ENCODE results near the gene RELL2. TPM values are rescaled to one million over a fixed set of nuclear protein-coding genes. Genes with fewer than 3 reads are reported as not detected.

RELL2 gene
- total and polyA plus RNA-seq, 2 experiments from 2014 or later = 1.8 to 2.3 TPM

- no peaks in the 10 kb centered on the region for H3K9me3 ChIP-seq (ENCODE audit: low read depth)
- H3K27ac ChIP-seq = no peak overlapping the region
- H3K4me3 ChIP-seq = no peak overlapping the region
- DNase-seq (ENCODE audit: low read depth in 1 of 2, low spot score in 1 of 2) = no peak
- H3K36me3 ChIP-seq = peaks cover 42% of the 10 kb centered on the region
- no peaks in the 10 kb centered on the region for H3K27me3 ChIP-seq
- no peaks in the 10 kb centered on the region for H3K4me1 ChIP-seq (ENCODE audit: low read depth)
- TF ChIP-seq CTCF (IDR thresholded peaks at IDR 0.05; ENCODE audit: low read depth, low read length) = no peak
These were observed 13.2 kb upstream of the RELL2 start for GRCh38 chr5:141623611-141624010.

GRCh38 chr5:141628175-141628788 is 8.5 kb upstream of the RELL2 start:
- Histone ChIP-seq H3K9me3 (ENCODE audit: low read depth) (no peaks in the 10 kb centered on the region), H3K4me3 (no peak overlapping the region), H3K4me1 (ENCODE audit: low read depth) (no peaks in the 10 kb centered on the region), H3K27ac (no peak overlapping the region), H3K36me3 (peaks cover 37% of the 10 kb centered on the region), H3K27me3 (no peaks in the 10 kb centered on the region)
- no peak for DNase-seq (ENCODE audit: low read depth in 1 of 2, low spot score in 1 of 2)
- TF ChIP-seq CTCF (IDR thresholded peaks at IDR 0.05; ENCODE audit: low read depth, low read length) = no peak

- TF ChIP-seq CTCF (IDR thresholded peaks at IDR 0.05; ENCODE audit: low read depth, low read length) = no peak
- no peaks in the 10 kb centered on the region for H3K27me3 ChIP-seq
- no peak overlapping the region for H3K27ac ChIP-seq
- H3K4me1 ChIP-seq (ENCODE audit: low read depth) = no peaks in the 10 kb centered on the region
- no peak for DNase-seq (ENCODE audit: low read depth in 1 of 2, low spot score in 1 of 2)
- H3K4me3 ChIP-seq = no peak overlapping the region
- H3K36me3 ChIP-seq = peaks cover 23% of the 10 kb centered on the region
- H3K9me3 ChIP-seq (ENCODE audit: low read depth) = no peaks in the 10 kb centered on the region
These were observed 6.1 kb upstream of the RELL2 start for GRCh38 chr5:141630570-141631140.

GRCh38 chr5:141632650-141633049 is 4.1 kb upstream of the RELL2 start:
- no peaks in the 10 kb centered on the region for H3K9me3 ChIP-seq (ENCODE audit: low read depth)
- peaks cover 7% of the 10 kb centered on the region for H3K27me3 ChIP-seq
- H3K27ac ChIP-seq = no peak overlapping the region
- peaks cover 11% of the 10 kb centered on the region for H3K36me3 ChIP-seq
- no peak overlapping the region for H3K4me3 ChIP-seq
- no peaks in the 10 kb centered on the region for H3K4me1 ChIP-seq (ENCODE audit: low read depth)
- TF ChIP-seq CTCF (IDR thresholded peaks at IDR 0.05; ENCODE audit: low read depth, low read length) = no peak
- no peak for DNase-seq (ENCODE audit: low read depth in 1 of 2, low spot score in 1 of 2)

- H3K4me3 ChIP-seq = no peak overlapping the region
- no peak for DNase-seq (ENCODE audit: low read depth in 1 of 2, low spot score in 1 of 2)
- no peaks in the 10 kb centered on the region for H3K36me3 ChIP-seq
- no peak for TF ChIP-seq CTCF (IDR thresholded peaks at IDR 0.05; ENCODE audit: low read depth, low read length)
- H3K9me3 ChIP-seq (ENCODE audit: low read depth) = no peaks in the 10 kb centered on the region
- no peak overlapping the region for H3K27ac ChIP-seq
- H3K4me1 ChIP-seq (ENCODE audit: low read depth) = no peaks in the 10 kb centered on the region
- peaks cover 9% of the 10 kb centered on the region for H3K27me3 ChIP-seq
These were observed 2.8 kb upstream of the RELL2 start for GRCh38 chr5:141633871-141634561.

All from cardiac muscle cell (in vitro differentiated cells and primary cell).